ENCODE measurements around the gene GPAM.

DNA sequence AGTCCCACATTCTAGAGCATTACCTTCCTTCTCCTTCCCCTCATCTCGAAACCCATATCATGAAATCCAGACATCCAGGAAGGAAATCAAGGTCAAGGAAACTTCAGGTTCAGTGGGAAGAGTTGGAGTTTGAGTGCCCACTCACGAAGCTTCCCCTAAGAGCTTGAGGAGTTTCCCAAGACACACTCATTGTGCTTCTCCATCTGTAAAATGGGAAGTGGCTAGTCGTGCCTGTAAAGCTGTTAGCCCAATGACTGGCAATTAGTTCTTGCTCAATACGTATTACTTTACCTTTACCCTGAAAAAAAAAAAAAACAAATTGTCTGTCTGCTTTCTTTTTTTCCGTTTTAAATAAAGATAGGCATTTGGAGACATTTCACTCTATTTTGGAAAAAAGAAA lies 42.3 kb downstream of the GPAM start:
- TF ChIP-seq POLR2A (IDR thresholded peaks at IDR 0.05; ENCODE audit: low read length) = no peak
- no peak for TF ChIP-seq GATA1 (IDR thresholded peaks at IDR 0.05; ENCODE audit: low read depth, low read length)
